T-cell (primary cell): Measurements from ENCODE around the gene RGL1. TPM values are rescaled to one million over a fixed set of nuclear protein-coding genes. Genes with fewer than 3 reads are reported as not detected.

Experiments
- ATAC-seq, 4 experiments: fragments of 200-7000 bp in 3 of 4; fragments of 150-1000 bp in 1 of 4; cut with Tn5 transposase; replicated peaks in 1 of 4; 1 replicate in 3 of 4; 2 replicates in 1 of 4; pipeline ENCODE4 v1.10.0; 2021; ENCODE audit warnings: moderate library complexity in 3 of 4, mild to moderate bottlenecking in 2 of 4, moderate number of reproducible peaks in 1 of 4
- CTCF ChIA-PET, 2 donors: fragments of 300-600 bp; sonication (Branson Sonifier 250); formaldehyde crosslinking; loops; one replicate each; lab custom pipeline; 2022; ENCODE audit warnings: antibody characterized with exemption in 2 of 2; lab: Charles Lee
- POLR2A ChIA-PET, 2 donors: fragments of 300-600 bp; sonication (Branson Sonifier 250); formaldehyde crosslinking; loops; one replicate each; lab custom pipeline; 2022; ENCODE audit warnings: antibody characterized with exemption in 2 of 2; lab: Charles Lee
- DNase-seq, 35 experiments: peaks; one replicate each; pipeline versions ENCODE4 v3.0.0 to v3.0.0-alpha.2; 2013 to 2023
- H3K27ac ChIP-seq: one replicate; pipeline ENCODE4 v1.5.1; 2013; ENCODE audit warnings: low read length
- H3K27me3 ChIP-seq, 2 experiments: replicated peaks in 1 of 2; 1 replicate in 1 of 2; 2 replicates in 1 of 2; pipeline versions ENCODE4 v1.6.1 to v1.7.0; 2013; ENCODE audit warnings: low read length in 1 of 2, mixed read lengths in 1 of 2; ENCODE audit not compliant: control insufficient read depth in 2 of 2, insufficient read depth in 2 of 2; ENCODE audit errors: extremely low read depth in 1 of 2
- H3K36me3 ChIP-seq, 2 donors: 1 replicate in 1 of 2; 2 replicates in 1 of 2; pipeline versions ENCODE4 v1.6.1 to v1.7.0; 2013; ENCODE audit warnings: low read length in 1 of 2; ENCODE audit not compliant: control insufficient read depth in 2 of 2, insufficient read depth in 1 of 2; ENCODE audit errors: extremely low read depth in 1 of 2
- H3K4me1 ChIP-seq, 2 experiments: 1 replicate in 1 of 2; 2 replicates in 1 of 2; pipeline versions ENCODE4 v1.6.1 to v1.7.0; 2013; ENCODE audit warnings: low read length in 2 of 2, mixed read lengths in 1 of 2; ENCODE audit not compliant: insufficient read depth in 2 of 2, control insufficient read depth in 1 of 2; ENCODE audit errors: extremely low read depth in 1 of 2
- H3K4me3 ChIP-seq, 2 donors: 1 replicate in 1 of 2; 2 replicates in 1 of 2; pipeline versions ENCODE4 v1.5.1 to v1.7.0; 2013; ENCODE audit warnings: mild to moderate bottlenecking in 2 of 2, low read length in 1 of 2, moderate library complexity in 1 of 2; ENCODE audit not compliant: control insufficient read depth in 1 of 2; ENCODE audit errors: extremely low read depth in 1 of 2
- H3K9me3 ChIP-seq: 2 replicates; pipeline ENCODE4 v1.7.0; 2013
- H3K27ac Mint-ChIP-seq, 2 donors: one replicate each; pipeline ENCODE4 v1.8.0; 2020 to 2021; ENCODE audit warnings: mild to moderate bottlenecking in 2 of 2, mixed read lengths in 2 of 2
- H3K27me3 Mint-ChIP-seq, 2 donors: one replicate each; pipeline ENCODE4 v1.8.0; 2021 to 2022; ENCODE audit warnings: mixed read lengths in 2 of 2
- H3K36me3 Mint-ChIP-seq: one replicate; pipeline ENCODE4 v1.8.0; 2021; ENCODE audit warnings: mixed read lengths
- H3K4me1 Mint-ChIP-seq, 3 donors: one replicate each; pipeline ENCODE4 v1.8.0; 2020 to 2022; ENCODE audit warnings: mixed read lengths in 3 of 3, mild to moderate bottlenecking in 1 of 3
- H3K4me3 Mint-ChIP-seq, 3 donors: one replicate each; pipeline ENCODE4 v1.8.0; 2020 to 2022; ENCODE audit warnings: mild to moderate bottlenecking in 3 of 3, mixed read lengths in 3 of 3, moderate library complexity in 3 of 3
- H3K9me3 Mint-ChIP-seq, 3 donors: one replicate each; pipeline ENCODE4 v1.8.0; 2020 to 2022; ENCODE audit warnings: mixed read lengths in 3 of 3
- WGBS: methylation state at CpG from one replicate; pipeline ENCODE4 v1.1.5; 2013; ENCODE audit warnings: missing lambda C conversion rate; ENCODE audit not compliant: insufficient coverage; 5-methylcytosine and 5-hydroxymethylcytosine counted together
- total RNA-seq, 35 experiments: library from RNA in 6 of 35; stranded (reverse) in 6 of 35; fragments of 120-200 nt in 1 of 35; gene quantifications; one replicate each; pipeline versions ENCODE4 v1.2.1 to v1.2.4 and lab custom pipeline; 2013 to 2026

The RGL1 gene
- total RNA-seq, 5 donors from 2014 or later (not counting 1 experiment from before 2014, with no cell fraction given), result 1.7 to 3.3 (median 2.3) TPM

DNA sequence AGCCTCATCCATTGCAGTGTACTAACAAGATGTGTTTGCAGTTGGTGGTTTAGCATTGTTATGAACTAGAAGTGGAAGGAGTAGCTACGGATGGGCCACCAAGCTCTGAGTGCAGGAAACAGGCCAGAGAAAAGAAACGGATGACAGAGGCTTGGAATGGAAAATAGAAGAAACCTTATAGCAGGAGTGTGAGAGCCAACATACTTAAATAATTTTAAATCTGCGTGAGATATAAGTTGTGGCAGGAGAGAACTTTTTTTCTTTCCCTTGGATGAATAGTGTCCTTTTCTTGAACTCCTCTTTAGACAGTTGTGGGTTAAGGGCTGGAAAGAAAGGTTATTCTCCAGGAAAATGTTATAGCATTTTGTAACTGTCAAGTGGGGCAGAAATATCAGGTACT is 54.2 kb downstream of the RGL1 start:
- ChIA-PET CTCF (no interaction called here), POLR2A (no interaction called here)
- ATAC-seq, result no peak

DNA sequence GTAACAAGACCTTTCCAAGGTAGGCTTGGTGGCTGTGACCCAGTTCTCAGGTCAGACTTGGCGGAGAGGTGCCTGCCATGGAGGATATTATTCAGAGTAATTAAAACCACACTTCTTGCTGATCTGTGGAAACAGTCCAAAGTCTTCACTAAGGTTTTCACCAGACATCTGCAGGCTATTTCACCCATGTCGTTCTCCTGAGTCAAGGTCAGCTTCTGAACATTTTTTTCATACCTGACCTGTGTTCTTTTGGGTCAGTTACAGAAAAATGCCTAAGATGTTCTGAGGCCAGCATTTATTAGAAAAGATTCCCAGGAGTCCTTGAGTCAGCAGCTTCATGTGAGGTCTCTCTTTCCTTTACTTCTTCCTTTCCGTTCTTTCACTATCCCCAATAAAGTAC is 54.9 kb downstream of the RGL1 start:
- Mint-ChIP-seq H3K9me3 (no peaks in the 10 kb centered on the region), H3K36me3 (no peaks in the 10 kb centered on the region), H3K4me3 (no peak overlapping the region), H3K4me1 (no peaks in the 10 kb centered on the region), H3K27me3 (no peaks in the 10 kb centered on the region), H3K27ac (no peak overlapping the region)
- CTCF ChIA-PET, result no interaction called here
- WGBS, result no CpG with 5 or more reads among the region's 3 CpGs
- Histone ChIP-seq H3K27me3 (no peaks in the 10 kb centered on the region), H3K9me3 (no peaks in the 10 kb centered on the region), H3K27ac (no peak overlapping the region), H3K36me3 (no peaks in the 10 kb centered on the region), H3K4me3 (no peak overlapping the region), H3K4me1 (no peaks in the 10 kb centered on the region)
- DNase-seq (no peak), ATAC-seq (no peak)
- POLR2A ChIA-PET, result no interaction called here

More for the DNA sequence above, 54.2 kb downstream of the RGL1 start:
- H3K27ac ChIP-seq, result no peak overlapping the region
- DNase-seq, result no peak
- Mint-ChIP-seq H3K27me3 (no peaks in the 10 kb centered on the region), H3K27ac (no peak overlapping the region), H3K9me3 (no peaks in the 10 kb centered on the region), H3K36me3 (no peaks in the 10 kb centered on the region), H3K4me1 (no peaks in the 10 kb centered on the region), H3K4me3 (no peak overlapping the region)
- no peaks in the 10 kb centered on the region for H3K36me3 ChIP-seq
- H3K9me3 ChIP-seq, result no peaks in the 10 kb centered on the region
- no peak overlapping the region for H3K4me3 ChIP-seq
- H3K4me1 ChIP-seq, result no peaks in the 10 kb centered on the region
- no peaks in the 10 kb centered on the region for H3K27me3 ChIP-seq
- 80% methylated on average over 1 of the region's 3 CpGs for WGBS

DNA sequence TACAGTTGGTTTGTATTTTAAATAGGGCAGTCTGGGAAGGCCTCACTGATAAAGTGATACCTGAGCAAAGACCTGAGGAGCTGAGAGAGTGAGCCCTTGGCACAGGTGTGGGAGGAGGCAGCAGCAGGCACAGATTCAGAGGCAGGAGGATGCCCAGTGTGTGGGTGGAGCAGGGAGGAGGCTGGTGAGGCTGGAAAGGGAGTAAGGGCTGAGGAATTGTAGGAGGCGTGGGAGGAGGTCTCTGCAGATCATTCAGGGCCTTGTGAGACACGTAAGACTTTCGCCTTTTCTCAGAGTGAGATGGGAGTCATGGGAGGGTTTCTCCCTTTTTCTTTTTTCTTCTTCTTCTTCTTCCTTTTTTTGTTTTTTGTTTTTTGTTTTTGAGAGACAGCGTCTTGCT is 58.0 kb downstream of the RGL1 start:
- DNase-seq, result no peak
- WGBS, result 100% methylated on average over 1 of the region's 4 CpGs
- no peaks in the 10 kb centered on the region for H3K9me3 Mint-ChIP-seq
- no peaks in the 10 kb centered on the region for H3K27me3 Mint-ChIP-seq
- H3K27ac Mint-ChIP-seq, result no peak overlapping the region
- no peak overlapping the region for H3K4me3 Mint-ChIP-seq
- Histone ChIP-seq H3K9me3 (no peaks in the 10 kb centered on the region), H3K4me1 (no peaks in the 10 kb centered on the region), H3K27me3 (no peaks in the 10 kb centered on the region), H3K4me3 (no peak overlapping the region), H3K36me3 (no peaks in the 10 kb centered on the region), H3K27ac (no peak overlapping the region)
- no peaks in the 10 kb centered on the region for H3K4me1 Mint-ChIP-seq
- CTCF ChIA-PET, result no interaction called here
- POLR2A ChIA-PET, result no interaction called here
- ATAC-seq, result no peak
- no peaks in the 10 kb centered on the region for H3K36me3 Mint-ChIP-seq

DNA sequence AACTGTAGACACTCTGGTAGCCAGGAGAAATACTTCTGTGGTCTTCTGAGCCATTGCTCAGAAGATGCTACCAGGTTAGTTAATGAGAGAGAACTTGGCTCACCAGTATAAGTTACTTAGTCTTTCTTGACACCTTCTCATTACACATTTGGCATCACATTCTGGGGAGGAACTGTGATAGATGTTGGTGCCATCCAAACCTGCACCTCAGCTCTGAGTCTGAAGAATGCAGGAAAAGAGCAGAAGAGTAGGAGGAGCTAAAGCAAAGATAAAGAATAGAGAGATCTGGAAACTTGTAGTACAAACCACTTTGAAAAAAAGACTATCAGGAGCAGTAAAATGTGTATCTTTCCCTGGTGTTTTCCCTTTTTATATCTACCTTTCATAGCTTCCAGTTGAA is 58.9 kb downstream of the RGL1 start:
- no peak overlapping the region for H3K4me3 ChIP-seq
- H3K9me3 ChIP-seq, result no peaks in the 10 kb centered on the region
- Mint-ChIP-seq H3K27ac (no peak overlapping the region), H3K27me3 (no peaks in the 10 kb centered on the region), H3K36me3 (peaks cover 3% of the 10 kb centered on the region), H3K9me3 (no peaks in the 10 kb centered on the region), H3K4me3 (no peak overlapping the region), H3K4me1 (no peaks in the 10 kb centered on the region)
- POLR2A ChIA-PET, result no interaction called here
- no peak for ATAC-seq
- no peaks in the 10 kb centered on the region for H3K27me3 ChIP-seq
- no peaks in the 10 kb centered on the region for H3K4me1 ChIP-seq
- CTCF ChIA-PET, result no interaction called here
- no peaks in the 10 kb centered on the region for H3K36me3 ChIP-seq
- no peak overlapping the region for H3K27ac ChIP-seq
- no peak for DNase-seq

DNA sequence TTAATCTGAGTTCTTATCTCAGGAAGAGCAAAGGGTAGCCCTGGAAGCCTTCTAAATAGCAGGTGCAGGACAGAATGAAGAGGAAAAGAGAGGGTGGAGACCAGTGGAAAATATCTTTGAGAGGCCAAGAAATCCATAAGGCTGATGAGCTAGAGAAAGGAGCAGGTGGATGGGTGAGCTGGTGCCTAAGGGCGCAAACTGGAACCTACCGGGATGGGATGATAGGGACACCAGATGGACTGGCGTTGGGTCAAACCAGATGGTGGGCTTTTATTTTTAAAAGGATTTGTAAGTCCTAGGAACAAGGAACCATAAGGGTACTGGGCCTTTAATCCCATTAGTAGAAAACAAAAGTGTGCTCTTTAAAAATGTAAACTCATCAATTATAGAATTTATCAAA is 59.7 kb downstream of the RGL1 start:
- 94% methylated on average over 3 of the region's 3 CpGs for WGBS
- Mint-ChIP-seq H3K9me3 (no peaks in the 10 kb centered on the region), H3K4me1 (no peaks in the 10 kb centered on the region), H3K27me3 (no peaks in the 10 kb centered on the region), H3K27ac (no peak overlapping the region), H3K4me3 (no peak overlapping the region), H3K36me3 (peaks cover 3% of the 10 kb centered on the region)
- Histone ChIP-seq H3K4me1 (no peaks in the 10 kb centered on the region), H3K27ac (no peak overlapping the region), H3K4me3 (no peak overlapping the region), H3K36me3 (no peaks in the 10 kb centered on the region), H3K9me3 (no peaks in the 10 kb centered on the region), H3K27me3 (no peaks in the 10 kb centered on the region)
- ChIA-PET POLR2A (interaction anchor here in 1 of 2 donors (0.6 kb wide), 1 partner anchor 550 kb away, joined by 3 read pairs; no protein-coding TSS in a partner anchor), CTCF (no interaction called here)
- ATAC-seq (no peak), DNase-seq (no peak)

DNA sequence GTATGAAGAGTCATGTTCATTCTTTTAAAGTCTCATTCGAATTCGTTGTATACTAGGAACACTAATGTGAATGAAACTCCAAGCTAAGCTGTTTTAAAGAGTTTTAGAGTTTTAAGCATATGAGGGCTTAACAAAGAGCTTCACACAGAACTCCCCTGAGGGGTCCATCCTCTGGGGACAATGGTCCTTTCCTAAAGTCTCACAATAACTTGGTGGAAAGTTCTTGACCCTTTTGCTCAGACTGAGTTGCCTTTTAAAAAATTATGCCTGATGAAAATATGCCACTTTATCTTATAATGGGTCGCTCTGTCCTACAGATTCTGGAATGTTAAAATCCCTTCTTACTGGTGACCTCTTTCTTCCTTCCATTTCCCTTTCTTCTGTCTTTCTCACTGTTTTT is 64.3 kb downstream of the RGL1 start:
- Histone ChIP-seq H3K4me3 (no peak overlapping the region), H3K9me3 (no peaks in the 10 kb centered on the region)
- 75% methylated on average over 1 of the region's 3 CpGs for WGBS

DNA sequence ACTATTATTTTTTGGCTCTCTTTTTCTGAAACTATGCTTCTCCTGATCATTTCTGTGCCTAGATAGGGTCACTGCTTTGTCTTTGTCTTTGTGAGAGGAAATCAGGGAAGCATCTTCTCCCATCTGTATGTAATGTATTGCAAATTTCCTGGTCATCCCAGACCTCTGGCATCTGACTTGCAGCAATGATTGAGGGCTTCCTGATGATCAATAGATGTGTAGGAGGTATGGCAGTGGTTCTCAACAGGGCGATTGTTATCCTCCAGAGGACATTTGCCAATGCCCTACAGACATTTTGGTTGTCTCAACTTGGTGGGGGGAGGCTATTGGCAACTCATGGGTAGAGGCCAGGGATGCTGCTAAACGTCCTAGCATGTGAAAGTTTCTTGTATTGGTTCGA is 64.7 kb downstream of the RGL1 start:
- no peak overlapping the region for H3K27ac Mint-ChIP-seq
- Histone ChIP-seq H3K4me3 (no peak overlapping the region), H3K27me3 (no peaks in the 10 kb centered on the region), H3K36me3 (no peaks in the 10 kb centered on the region), H3K4me1 (peaks cover 0 to 11% of the 10 kb centered on the region in 2 experiments), H3K27ac (no peak overlapping the region), H3K9me3 (no peaks in the 10 kb centered on the region)
- peaks cover 16 to 25% (median 21%) of the 10 kb centered on the region in 3 donors for H3K4me1 Mint-ChIP-seq
- POLR2A ChIA-PET, result no interaction called here
- H3K36me3 Mint-ChIP-seq, result peaks cover 3% of the 10 kb centered on the region
- CTCF ChIA-PET, result no interaction called here
- 89% methylated on average over 1 of the region's 3 CpGs for WGBS
- no peak overlapping the region for H3K4me3 Mint-ChIP-seq
- no peaks in the 10 kb centered on the region for H3K27me3 Mint-ChIP-seq
- no peak for DNase-seq
- ATAC-seq, result no peak
- no peaks in the 10 kb centered on the region for H3K9me3 Mint-ChIP-seq

More for the DNA sequence above, 64.3 kb downstream of the RGL1 start:
- no peak for DNase-seq
- no peaks in the 10 kb centered on the region for H3K36me3 ChIP-seq
- H3K27ac ChIP-seq, result no peak overlapping the region
- no peak overlapping the region for H3K27ac Mint-ChIP-seq
- H3K27me3 ChIP-seq, result no peaks in the 10 kb centered on the region
- peaks cover 12 to 21% (median 17%) of the 10 kb centered on the region in 3 donors for H3K4me1 Mint-ChIP-seq
- peaks cover 3% of the 10 kb centered on the region for H3K36me3 Mint-ChIP-seq
- peaks cover 0 to 10% of the 10 kb centered on the region in 2 experiments for H3K4me1 ChIP-seq
- no peaks in the 10 kb centered on the region for H3K27me3 Mint-ChIP-seq
- no peak for ATAC-seq
- H3K4me3 Mint-ChIP-seq, result no peak overlapping the region
- ChIA-PET POLR2A (no interaction called here), CTCF (no interaction called here)
- H3K9me3 Mint-ChIP-seq, result no peaks in the 10 kb centered on the region
